ENCODE results near the gene MRPL22.
"Not testable (repeated sequence)": the region's sequence is repeated elsewhere in the genome, so short reads cannot be mapped to it uniquely, and the experiment has no call there.

The MRPL22 gene

GRCh38 chr5:154943527-154943926 lies 2.7 kb downstream of the MRPL22 start:
- DNase-seq, result no peak

- no peak for DNase-seq
Observed at GRCh38 chr5:154944716-154945115, 3.8 kb downstream of the MRPL22 start.

- DNase-seq, result peak; percentile 35
Observed at GRCh38 chr5:154945695-154946301, 4.9 kb downstream of the MRPL22 start.

- no peak for DNase-seq
Observed at GRCh38 chr5:154947778-154948177, 6.9 kb downstream of the MRPL22 start.

GRCh38 chr5:154948313-154948712 lies 7.4 kb downstream of the MRPL22 start:
- DNase-seq, result no peak

GRCh38 chr5:154949781-154950180 lies 8.9 kb downstream of the MRPL22 start:
- no peak for DNase-seq

GRCh38 chr5:154956712-154957111 lies 15.8 kb downstream of the MRPL22 start:
- DNase-seq, result no peak

GRCh38 chr5:154962494-154962893 lies 21.6 kb downstream of the MRPL22 start:
- no peak for DNase-seq

GRCh38 chr5:154966081-154966841 lies 25.4 kb downstream of the MRPL22 start:
- no peak for DNase-seq

GRCh38 chr5:154966874-154967273 lies 26.0 kb downstream of the MRPL22 start:
- no peak for DNase-seq

GRCh38 chr5:154967421-154968024 lies 26.6 kb downstream of the MRPL22 start:
- DNase-seq, result peak; percentile 35

- DNase-seq, result no peak
Observed at GRCh38 chr5:154968953-154969352, 28.1 kb downstream of the MRPL22 start.

GRCh38 chr5:154970759-154971158 lies 29.9 kb downstream of the MRPL22 start:
- peak; percentile 34 for DNase-seq

GRCh38 chr5:154971501-154971900 lies 30.6 kb downstream of the MRPL22 start:
- DNase-seq, result no peak

- DNase-seq, result peak; percentile 70
Observed at GRCh38 chr5:154972476-154973080, 31.7 kb downstream of the MRPL22 start.

- not testable (repeated sequence) for DNase-seq
Observed at GRCh38 chr5:154976082-154976481, 35.2 kb downstream of the MRPL22 start.

- peak; percentile 48 for DNase-seq
Observed at GRCh38 chr5:154977409-154977808, 36.5 kb downstream of the MRPL22 start.

GRCh38 chr5:154978294-154978693 lies 37.4 kb downstream of the MRPL22 start:
- DNase-seq, result not testable (repeated sequence)

- no peak for DNase-seq
Observed at GRCh38 chr5:154984946-154985516, 44.2 kb downstream of the MRPL22 start.

- no peak for DNase-seq
Observed at GRCh38 chr5:154986151-154986550, 45.3 kb downstream of the MRPL22 start.

- no peak for DNase-seq
Observed at GRCh38 chr5:154989626-154990025, 48.8 kb downstream of the MRPL22 start.

GRCh38 chr5:154993461-154993860 lies 52.6 kb downstream of the MRPL22 start:
- DNase-seq, result no peak

GRCh38 chr5:154995679-154996078 lies 54.8 kb downstream of the MRPL22 start:
- DNase-seq, result no peak
